BLaER1 treated with 17β-estradiol and CSF1 and Interleukin-3, amounts not matched to agents 10 nM and 100 nM (cell line): ENCODE data around the gene OAT.
A peak's percentile ranks its signal among the peaks of the same experiment; 100 is the strongest.

Source experiments
- H3K27ac ChIP-seq, 11 experiments: shearing (Covaris generic); formaldehyde crosslinking; 2 replicates each; pipeline ENCODE4 v1.8.1; 2022
- H3K27me3 ChIP-seq, 11 experiments: shearing (Covaris generic); formaldehyde crosslinking; 2 replicates each; pipeline ENCODE4 v1.8.1; 2022
- H3K36me3 ChIP-seq, 11 experiments: shearing (Covaris generic); formaldehyde crosslinking; 2 replicates each; pipeline ENCODE4 v1.8.1; 2022
- H3K4me1 ChIP-seq, 10 experiments: shearing (Covaris generic); formaldehyde crosslinking; 2 replicates each; pipeline ENCODE4 v1.8.1; 2022
- H3K4me2 ChIP-seq, 11 experiments: shearing (Covaris generic); formaldehyde crosslinking; 2 replicates each; pipeline ENCODE4 v1.8.1; 2022
- H3K4me3 ChIP-seq, 10 experiments: shearing (Covaris generic); formaldehyde crosslinking; 2 replicates each; pipeline ENCODE4 v1.8.1; 2022
- H3K9ac ChIP-seq, 11 experiments: shearing (Covaris generic); formaldehyde crosslinking; 2 replicates each; pipeline ENCODE4 v1.8.1; 2022
- H3K9me3 ChIP-seq, 11 experiments: shearing (Covaris generic); formaldehyde crosslinking; replicated peaks in 1 of 11; 2 replicates each; pipeline ENCODE4 v1.8.1; 2022
- H4K20me1 ChIP-seq, 11 experiments: shearing (Covaris generic); formaldehyde crosslinking; 2 replicates each; pipeline ENCODE4 v1.8.1; 2022
- Cebpa-rat ChIP-seq, 11 experiments: shearing (Covaris generic); IDR thresholded peaks; 2 replicates each; pipeline ENCODE4 v1.8.1; 2022

The OAT gene

GRCh38 chr10:124417895-124418725 lies 613 bp downstream of the OAT start:
- H3K4me2 ChIP-seq, result peak overlapping the region; percentile 70 to 91 (median 87)
- peaks cover 0 to 5% (median 0%) of the 10 kb centered on the region in 11 experiments; a peak in 2 of 22 replicates for H3K27me3 ChIP-seq
- peak overlapping the region; percentile 73 to 88 (median 82) for H3K9ac ChIP-seq
- no peak for TF ChIP-seq Cebpa-rat (IDR thresholded peaks at IDR 0.05)
- H3K36me3 ChIP-seq, result no peaks in the 10 kb centered on the region
- peaks cover 6 to 56% (median 39%) of the 10 kb centered on the region in 11 experiments; a peak in 17 of 22 replicates for H4K20me1 ChIP-seq
- H3K4me1 ChIP-seq, result peaks cover 12 to 33% (median 17%) of the 10 kb centered on the region in 10 experiments
- no peaks in the 10 kb centered on the region for H3K9me3 ChIP-seq
- peak overlapping the region; percentile 49 to 78 (median 65); a peak in 21 of 22 replicates for H3K27ac ChIP-seq
- peak overlapping the region; percentile 79 to 91 (median 84) for H3K4me3 ChIP-seq

GRCh38 chr10:124416733-124417132 lies 2.0 kb downstream of the OAT start:
- H3K4me2 ChIP-seq, result peak overlapping the region in 7 of 11 experiments; percentile 70 to 91 (median 87); a peak in 9 of 22 replicates
- peaks cover 0 to 5% (median 0%) of the 10 kb centered on the region in 11 experiments; a peak in 2 of 22 replicates for H3K27me3 ChIP-seq
- peaks cover 12 to 33% (median 17%) of the 10 kb centered on the region in 10 experiments for H3K4me1 ChIP-seq
- peaks cover 12 to 69% (median 50%) of the 10 kb centered on the region in 11 experiments; a peak in 19 of 22 replicates for H4K20me1 ChIP-seq
- H3K9me3 ChIP-seq, result no peaks in the 10 kb centered on the region
- H3K27ac ChIP-seq, result no peak overlapping the region
- TF ChIP-seq Cebpa-rat (IDR thresholded peaks at IDR 0.05), result no peak
- H3K9ac ChIP-seq, result no peak overlapping the region
- H3K4me3 ChIP-seq, result no peak overlapping the region
- peaks cover 0 to 13% (median 9%) of the 10 kb centered on the region in 11 experiments; a peak in 10 of 22 replicates for H3K36me3 ChIP-seq

DNA sequence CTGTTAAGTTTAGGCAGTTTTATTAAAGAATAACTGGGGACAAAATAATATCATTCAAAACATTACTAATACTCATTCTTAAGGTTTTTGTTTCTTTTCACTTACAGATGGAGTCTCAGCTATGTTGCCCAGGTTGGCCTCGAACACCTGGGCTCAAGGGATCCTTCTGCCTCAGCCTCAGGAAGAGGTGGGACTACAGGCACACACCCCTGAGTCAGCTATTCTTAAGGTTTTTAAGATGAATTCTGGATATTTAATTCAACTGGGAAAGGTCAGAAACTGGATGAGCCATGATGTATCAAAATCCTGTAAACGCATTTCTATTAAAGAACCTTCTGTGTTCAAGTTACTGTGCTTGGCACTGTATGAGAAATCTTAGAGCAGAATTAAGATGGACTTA lies 3.5 kb downstream of the OAT start:
- peaks cover 12 to 33% (median 17%) of the 10 kb centered on the region in 10 experiments for H3K4me1 ChIP-seq
- peaks cover 8 to 27% (median 23%) of the 10 kb centered on the region in 11 experiments; a peak in 21 of 22 replicates for H3K36me3 ChIP-seq
- peaks cover 12 to 79% (median 50%) of the 10 kb centered on the region in 11 experiments; a peak in 19 of 22 replicates for H4K20me1 ChIP-seq
- no peak overlapping the region for H3K27ac ChIP-seq
- no peak overlapping the region for H3K9ac ChIP-seq
- H3K27me3 ChIP-seq, result peaks cover 0 to 4% (median 0%) of the 10 kb centered on the region in 11 experiments; a peak in 2 of 22 replicates
- H3K9me3 ChIP-seq, result no peaks in the 10 kb centered on the region
- no peak overlapping the region for H3K4me3 ChIP-seq
- no peak overlapping the region for H3K4me2 ChIP-seq
- TF ChIP-seq Cebpa-rat (IDR thresholded peaks at IDR 0.05), result no peak

GRCh38 chr10:124414076-124414475 lies 4.6 kb downstream of the OAT start:
- no peak overlapping the region for H3K9ac ChIP-seq
- no peak overlapping the region for H3K4me3 ChIP-seq
- peaks cover 12 to 38% (median 29%) of the 10 kb centered on the region in 11 experiments for H3K36me3 ChIP-seq
- peak overlapping the region in 1 of 11 experiments; percentile 32; a peak in 1 of 22 replicates for H3K4me2 ChIP-seq
- peaks cover 12 to 88% (median 50%) of the 10 kb centered on the region in 11 experiments; a peak in 19 of 22 replicates for H4K20me1 ChIP-seq
- H3K27ac ChIP-seq, result no peak overlapping the region
- H3K27me3 ChIP-seq, result no peaks in the 10 kb centered on the region
- no peak for TF ChIP-seq Cebpa-rat (IDR thresholded peaks at IDR 0.05)
- peaks cover 10 to 33% (median 13%) of the 10 kb centered on the region in 10 experiments for H3K4me1 ChIP-seq
- H3K9me3 ChIP-seq, result no peaks in the 10 kb centered on the region

DNA sequence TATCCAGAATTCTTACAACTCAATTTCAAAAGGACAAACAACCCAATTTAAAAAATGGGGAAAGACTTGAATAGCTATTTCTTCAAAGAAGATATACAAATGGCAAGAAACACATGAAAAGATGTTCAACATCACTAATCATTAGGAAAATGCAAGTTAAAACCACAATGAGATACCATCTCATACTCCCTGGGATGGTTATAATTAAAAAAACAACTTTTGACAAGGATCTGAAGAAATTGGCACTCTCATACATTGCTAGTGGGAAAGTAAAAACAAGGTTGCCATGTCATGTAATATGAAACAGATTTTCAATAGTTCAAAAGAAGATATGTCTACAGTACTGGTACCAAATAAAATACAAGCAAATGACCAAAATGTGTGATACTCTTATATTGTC lies 9.0 kb downstream of the OAT start:
- no peak for TF ChIP-seq Cebpa-rat (IDR thresholded peaks at IDR 0.05)
- Histone ChIP-seq H3K9me3 (no peaks in the 10 kb centered on the region), H4K20me1 (peaks cover 0 to 49% (median 24%) of the 10 kb centered on the region in 11 experiments; a peak in 17 of 22 replicates), H3K4me3 (no peak overlapping the region), H3K36me3 (peaks cover 37 to 78% (median 67%) of the 10 kb centered on the region in 11 experiments), H3K27me3 (no peaks in the 10 kb centered on the region), H3K9ac (no peak overlapping the region), H3K27ac (no peak overlapping the region), H3K4me1 (peaks cover 0 to 8% (median 0%) of the 10 kb centered on the region in 10 experiments; a peak in 4 of 20 replicates), H3K4me2 (no peak overlapping the region)

DNA sequence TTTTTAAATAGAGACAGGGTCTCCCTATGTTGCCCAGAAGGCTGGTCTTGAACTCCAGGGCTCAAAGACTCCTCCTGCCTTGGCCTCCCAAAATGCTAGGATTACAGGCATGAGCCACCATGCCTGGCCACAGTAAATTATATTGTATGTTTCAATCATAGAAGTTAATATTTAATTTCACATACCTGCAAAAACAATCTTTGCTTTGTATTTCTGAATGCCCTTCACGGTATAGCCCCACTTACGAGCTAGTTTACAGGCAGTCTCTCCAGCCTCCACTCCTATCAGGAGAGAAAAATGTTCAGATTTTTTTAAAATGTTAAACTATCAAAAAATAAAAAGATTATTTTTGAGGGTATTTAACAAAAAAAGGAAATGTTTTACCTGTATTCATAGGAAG lies 10.4 kb downstream of the OAT start:
- TF ChIP-seq Cebpa-rat (IDR thresholded peaks at IDR 0.05), result no peak

GRCh38 chr10:124407456-124407855 lies 11.3 kb downstream of the OAT start:
- Histone ChIP-seq H3K27ac (no peak overlapping the region), H3K4me1 (peaks cover 0 to 11% (median 6%) of the 10 kb centered on the region in 10 experiments; a peak in 16 of 20 replicates), H4K20me1 (peaks cover 0 to 27% (median 7%) of the 10 kb centered on the region in 11 experiments; a peak in 14 of 22 replicates), H3K27me3 (no peaks in the 10 kb centered on the region), H3K36me3 (peaks cover 49 to 94% (median 81%) of the 10 kb centered on the region in 11 experiments), H3K4me2 (no peak overlapping the region), H3K9ac (no peak overlapping the region), H3K4me3 (no peak overlapping the region), H3K9me3 (no peaks in the 10 kb centered on the region)
- TF ChIP-seq Cebpa-rat (IDR thresholded peaks at IDR 0.05), result no peak

More for the DNA sequence above, 10.4 kb downstream of the OAT start:
- no peak overlapping the region for H3K9ac ChIP-seq
- no peaks in the 10 kb centered on the region for H3K27me3 ChIP-seq
- H3K9me3 ChIP-seq, result no peaks in the 10 kb centered on the region
- H3K4me1 ChIP-seq, result peaks cover 0 to 7% (median under 1%) of the 10 kb centered on the region in 10 experiments; a peak in 14 of 20 replicates
- no peak overlapping the region for H3K4me3 ChIP-seq
- H3K36me3 ChIP-seq, result peaks cover 42 to 88% (median 76%) of the 10 kb centered on the region in 11 experiments
- H3K4me2 ChIP-seq, result no peak overlapping the region
- peaks cover 0 to 36% (median 15%) of the 10 kb centered on the region in 11 experiments; a peak in 16 of 22 replicates for H4K20me1 ChIP-seq
- H3K27ac ChIP-seq, result no peak overlapping the region

GRCh38 chr10:124403548-124403947 lies 15.2 kb downstream of the OAT start:
- no peak for TF ChIP-seq Cebpa-rat (IDR thresholded peaks at IDR 0.05)
- no peaks in the 10 kb centered on the region for H3K9me3 ChIP-seq
- 0 out of 22 replicates have a peak, but pooled peaks cover 0 to 4% (median 0%) of the 10 kb centered on the region in 11 experiments for H4K20me1 ChIP-seq
- H3K4me3 ChIP-seq, result no peak overlapping the region
- H3K9ac ChIP-seq, result peak overlapping the region in 3 of 11 experiments; percentile 11 to 17 (median 13); a peak in 1 of 22 replicates
- H3K36me3 ChIP-seq, result peaks cover 69 to 98% (median 85%) of the 10 kb centered on the region in 11 experiments
- H3K4me1 ChIP-seq, result peaks cover 0 to 11% (median 6%) of the 10 kb centered on the region in 10 experiments; a peak in 16 of 20 replicates
- no peak overlapping the region for H3K27ac ChIP-seq
- H3K4me2 ChIP-seq, result peak overlapping the region in 4 of 11 experiments; percentile 7 to 45 (median 22); a peak in 5 of 22 replicates
- no peaks in the 10 kb centered on the region for H3K27me3 ChIP-seq

- H3K9me3 ChIP-seq, result no peaks in the 10 kb centered on the region
- H3K4me2 ChIP-seq, result no peak overlapping the region
- H3K9ac ChIP-seq, result no peak overlapping the region
- 0 out of 22 replicates have a peak, but pooled peaks cover 0 to 4% (median 0%) of the 10 kb centered on the region in 11 experiments for H4K20me1 ChIP-seq
- H3K36me3 ChIP-seq, result peaks cover 75 to 98% (median 87%) of the 10 kb centered on the region in 11 experiments
- no peak overlapping the region for H3K27ac ChIP-seq
- no peak for TF ChIP-seq Cebpa-rat (IDR thresholded peaks at IDR 0.05)
- no peaks in the 10 kb centered on the region for H3K27me3 ChIP-seq
- no peak overlapping the region for H3K4me3 ChIP-seq
- peaks cover 0 to 11% (median 6%) of the 10 kb centered on the region in 10 experiments; a peak in 16 of 20 replicates for H3K4me1 ChIP-seq
Observed at GRCh38 chr10:124402273-124402672, 16.4 kb downstream of the OAT start.
